IgD-negative memory B cell (primary cell): ENCODE results near the gene PALLD. TPM values are rescaled to one million over a fixed set of nuclear protein-coding genes. Genes with fewer than 3 reads are reported as not detected.

Experiments
- H3K27ac Mint-ChIP-seq, 3 donors: one replicate each; pipeline ENCODE4 v1.8.0; 2020 to 2022; ENCODE audit warnings: mild to moderate bottlenecking in 3 of 3, mixed read lengths in 3 of 3, moderate library complexity in 1 of 3
- H3K27me3 Mint-ChIP-seq: one replicate; pipeline ENCODE4 v1.8.0; 2021; ENCODE audit warnings: mixed read lengths
- H3K36me3 Mint-ChIP-seq: one replicate; pipeline ENCODE4 v1.8.0; 2020; ENCODE audit warnings: mild to moderate bottlenecking, mixed read lengths
- H3K4me1 Mint-ChIP-seq, 3 donors: one replicate each; pipeline ENCODE4 v1.8.0; 2020 to 2022; ENCODE audit warnings: mixed read lengths in 3 of 3, mild to moderate bottlenecking in 1 of 3
- H3K4me3 Mint-ChIP-seq, 4 donors: one replicate each; pipeline ENCODE4 v1.8.0; 2020 to 2022; ENCODE audit warnings: mild to moderate bottlenecking in 4 of 4, mixed read lengths in 4 of 4, moderate library complexity in 3 of 4
- H3K9me3 Mint-ChIP-seq, 3 donors: one replicate each; pipeline ENCODE4 v1.8.0; 2020 to 2021; ENCODE audit warnings: mixed read lengths in 3 of 3, mild to moderate bottlenecking in 1 of 3
- polyA plus RNA-seq: library from polyadenylated mRNA; unstranded; fragments of 300-500 nt; fragmentation: Illumina TruSeq; gene quantifications from one replicate; pipeline ENCODE4 v1.2.3, GENCODE V29; 2021

PALLD gene
- polyA plus RNA-seq, 1 donor from 2014 or later: 0.31 TPM

DNA sequence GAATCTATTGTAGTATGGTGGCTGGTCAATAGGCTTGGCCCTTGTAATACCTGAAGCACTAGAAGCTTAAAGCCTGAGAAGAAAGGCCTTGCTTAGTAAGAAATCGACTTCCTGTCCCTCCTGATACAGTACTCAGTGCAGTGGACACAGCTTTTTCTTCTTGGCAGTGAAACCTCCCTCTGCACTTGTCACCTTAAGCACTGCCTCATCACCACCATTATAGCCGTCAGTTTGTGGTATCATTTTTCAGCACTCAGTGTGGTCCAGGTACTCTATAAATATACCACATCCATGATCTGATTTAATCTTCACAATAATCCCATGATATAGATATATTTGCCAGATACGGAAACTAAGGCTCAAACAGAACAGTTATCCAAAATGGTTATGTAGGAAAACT, 75.2 kb downstream of the PALLD start:
- Mint-ChIP-seq H3K27ac (no peak overlapping the region), H3K4me1 (peaks cover 0 to 1% (median 0%) of the 10 kb centered on the region in 3 donors), H3K9me3 (peaks cover 0 to 2% (median 0%) of the 10 kb centered on the region in 3 donors), H3K27me3 (no peaks in the 10 kb centered on the region), H3K4me3 (no peak overlapping the region), H3K36me3 (no peaks in the 10 kb centered on the region)

DNA sequence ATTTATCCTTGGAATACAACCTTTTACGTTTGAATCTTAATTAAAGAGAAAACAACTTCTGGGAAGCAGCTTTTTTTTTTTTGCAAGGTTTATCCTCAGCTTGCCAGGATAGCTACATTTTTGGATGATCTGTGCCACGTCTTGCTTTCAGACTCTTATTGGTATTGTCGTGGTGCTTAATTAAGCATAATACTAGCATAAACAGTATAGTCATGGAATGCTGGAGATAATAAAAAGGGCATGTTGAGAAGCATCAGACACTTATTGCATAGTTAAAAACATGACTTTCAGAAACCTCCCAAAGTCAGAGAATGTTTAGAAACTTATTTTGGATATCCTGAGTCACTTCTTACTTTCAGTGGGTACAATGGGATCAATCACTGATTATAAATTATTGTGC, 77.0 kb downstream of the PALLD start:
- Mint-ChIP-seq H3K9me3 (peaks cover 0 to 6% (median 4%) of the 10 kb centered on the region in 3 donors), H3K36me3 (no peaks in the 10 kb centered on the region), H3K4me1 (peaks cover 0 to 1% (median 0%) of the 10 kb centered on the region in 3 donors), H3K4me3 (no peak overlapping the region), H3K27me3 (no peaks in the 10 kb centered on the region), H3K27ac (no peak overlapping the region)

DNA sequence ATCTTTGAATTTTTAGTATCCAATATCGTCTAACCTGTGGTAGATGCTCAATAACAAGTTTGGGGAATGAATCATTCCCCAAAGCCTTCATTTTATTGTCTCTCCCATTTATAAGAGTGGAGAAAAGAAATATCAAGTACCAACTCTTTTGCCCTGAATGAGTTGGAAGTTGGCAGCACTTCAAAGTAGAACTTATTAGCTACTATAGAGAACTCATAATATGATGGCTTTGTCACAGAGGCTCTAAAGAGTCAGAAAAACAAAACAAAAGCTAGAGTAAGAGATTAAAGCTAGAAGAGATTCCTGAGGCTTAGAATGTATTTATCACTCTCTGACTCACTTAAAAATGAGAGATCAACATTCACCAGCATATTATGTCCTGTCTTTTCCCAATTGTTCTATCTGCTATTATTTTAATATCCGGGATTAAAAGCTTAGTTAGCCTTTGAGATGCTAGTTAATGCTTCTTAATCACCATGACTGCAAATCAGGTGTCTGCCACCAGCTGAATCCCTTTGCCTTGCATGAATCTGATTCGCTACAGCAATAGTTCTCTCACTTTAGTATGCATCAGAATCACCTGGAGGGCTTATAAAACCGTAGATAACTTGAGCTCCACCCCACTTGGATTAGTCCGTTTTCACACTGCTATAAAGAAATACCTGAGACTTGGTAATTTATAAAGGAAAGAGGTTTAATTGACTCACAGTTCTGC, 77.9 kb downstream of the PALLD start:
- H3K9me3 Mint-ChIP-seq: peaks cover 0 to 6% (median 4%) of the 10 kb centered on the region in 3 donors
- no peak overlapping the region for H3K4me3 Mint-ChIP-seq
- no peaks in the 10 kb centered on the region for H3K36me3 Mint-ChIP-seq
- H3K4me1 Mint-ChIP-seq: peaks cover 0 to 1% (median 0%) of the 10 kb centered on the region in 3 donors
- H3K27ac Mint-ChIP-seq: no peak overlapping the region
- H3K27me3 Mint-ChIP-seq: no peaks in the 10 kb centered on the region

- no peak overlapping the region for H3K4me3 Mint-ChIP-seq
- no peaks in the 10 kb centered on the region for H3K27me3 Mint-ChIP-seq
- H3K27ac Mint-ChIP-seq: no peak overlapping the region
- peaks cover 0 to 6% (median 4%) of the 10 kb centered on the region in 3 donors for H3K9me3 Mint-ChIP-seq
- H3K36me3 Mint-ChIP-seq: no peaks in the 10 kb centered on the region
- H3K4me1 Mint-ChIP-seq: peaks cover 0 to 1% (median 0%) of the 10 kb centered on the region in 3 donors
Observed at GRCh38 chr4:168575473-168575872, 78.6 kb downstream of the PALLD start.

DNA sequence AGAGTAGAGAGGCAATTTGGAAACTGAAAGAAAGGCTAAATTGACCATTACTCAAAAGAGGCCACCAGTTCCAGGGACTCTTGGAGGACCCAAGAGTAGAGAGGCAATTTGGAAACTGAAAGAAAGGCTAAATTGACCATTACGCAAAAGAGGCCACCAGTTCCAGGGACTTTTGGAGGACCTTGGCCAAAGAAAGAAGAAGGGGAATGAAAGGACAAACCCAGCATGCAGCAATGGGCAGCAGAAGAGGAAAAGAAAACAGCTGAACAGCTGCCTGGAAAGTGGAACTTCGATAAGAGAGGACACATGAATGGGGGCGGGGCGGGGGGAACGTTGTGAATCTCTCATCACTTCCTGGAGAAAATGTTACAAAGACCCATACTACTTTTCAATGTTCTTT, 80.8 kb downstream of the PALLD start:
- H3K36me3 Mint-ChIP-seq: no peaks in the 10 kb centered on the region
- H3K27ac Mint-ChIP-seq: no peak overlapping the region
- peaks cover 0 to 1% (median 0%) of the 10 kb centered on the region in 3 donors for H3K4me1 Mint-ChIP-seq
- no peaks in the 10 kb centered on the region for H3K27me3 Mint-ChIP-seq
- H3K9me3 Mint-ChIP-seq: peaks cover 0 to 18% (median 8%) of the 10 kb centered on the region in 3 donors
- H3K4me3 Mint-ChIP-seq: no peak overlapping the region

- H3K4me1 Mint-ChIP-seq: no peaks in the 10 kb centered on the region
- H3K27me3 Mint-ChIP-seq: no peaks in the 10 kb centered on the region
- peaks cover 0 to 18% (median 10%) of the 10 kb centered on the region in 3 donors for H3K9me3 Mint-ChIP-seq
- no peaks in the 10 kb centered on the region for H3K36me3 Mint-ChIP-seq
- H3K4me3 Mint-ChIP-seq: no peak overlapping the region
- H3K27ac Mint-ChIP-seq: no peak overlapping the region
Observed at GRCh38 chr4:168580228-168580627, 83.4 kb downstream of the PALLD start.

DNA sequence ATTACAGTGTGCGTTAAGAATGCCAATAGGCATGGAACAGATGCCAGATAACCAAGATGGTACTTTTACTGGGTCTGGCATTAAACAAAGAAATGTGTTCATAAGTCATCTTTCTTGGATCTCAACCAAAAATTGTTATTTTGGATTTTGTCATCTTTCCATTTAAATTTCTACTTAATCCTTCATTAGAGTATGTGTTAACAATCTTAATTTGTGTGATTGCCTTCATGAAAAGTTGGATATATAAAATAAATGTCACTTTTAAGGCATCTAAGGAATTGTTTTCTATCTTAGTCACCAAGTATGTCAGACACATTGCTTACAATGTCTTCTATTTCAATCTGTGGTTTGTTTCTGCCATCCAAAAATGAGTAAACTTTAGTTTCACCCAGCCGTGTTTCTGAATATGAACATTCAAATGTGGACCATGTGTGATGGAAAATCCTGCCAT, 87.5 kb downstream of the PALLD start:
- Mint-ChIP-seq H3K36me3 (peaks cover 2% of the 10 kb centered on the region), H3K27ac (no peak overlapping the region), H3K4me3 (no peak overlapping the region), H3K9me3 (peaks cover 0 to 12% (median 6%) of the 10 kb centered on the region in 3 donors), H3K27me3 (peaks cover 2% of the 10 kb centered on the region), H3K4me1 (peaks cover 0 to 2% (median 0%) of the 10 kb centered on the region in 3 donors)

DNA sequence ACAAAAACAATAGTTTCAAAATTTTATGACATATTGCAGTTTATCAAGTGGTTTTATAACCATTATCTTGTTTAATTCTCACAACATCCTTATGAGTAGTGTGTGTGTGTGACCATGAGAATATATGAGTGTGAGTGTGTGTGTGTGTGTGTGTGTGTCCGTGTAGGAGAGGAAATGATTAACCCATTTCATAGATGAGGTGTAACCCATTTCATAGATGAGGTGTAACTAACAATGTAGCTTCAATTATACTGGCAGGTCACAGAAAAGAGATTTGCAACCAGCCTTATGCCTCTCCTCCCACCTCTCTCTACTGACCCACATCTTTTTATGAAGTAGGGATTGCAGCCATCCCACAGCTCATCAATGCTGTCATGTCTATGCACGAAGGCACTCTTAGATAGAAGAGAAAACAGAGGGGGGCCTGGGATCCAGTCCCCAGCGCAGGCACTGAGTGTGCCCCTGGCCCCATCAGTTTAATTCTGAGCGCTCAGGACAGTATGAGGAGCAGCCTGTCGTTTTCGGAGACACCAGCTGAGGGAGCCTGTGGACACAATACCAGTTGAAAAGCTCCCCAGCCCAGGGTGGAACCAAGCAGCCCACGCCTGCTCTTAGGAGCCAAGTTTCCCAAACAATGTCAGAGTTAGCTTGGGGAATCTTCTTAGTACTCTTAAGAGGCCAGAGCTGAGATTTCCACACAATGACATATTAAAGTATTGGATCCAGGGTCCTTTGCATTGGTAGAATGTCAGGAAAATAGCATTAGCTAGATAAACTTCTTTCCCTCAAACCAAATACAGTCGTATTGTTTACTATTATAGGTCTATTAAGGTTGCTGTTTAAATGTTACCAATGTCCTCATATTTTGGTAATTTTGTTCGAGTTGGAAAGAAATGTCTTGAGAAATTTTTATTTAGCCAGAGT, 88.6 kb downstream of the PALLD start:
- no peak overlapping the region for H3K27ac Mint-ChIP-seq
- peaks cover 0 to 12% (median 6%) of the 10 kb centered on the region in 3 donors for H3K9me3 Mint-ChIP-seq
- no peak overlapping the region for H3K4me3 Mint-ChIP-seq
- peaks cover 2% of the 10 kb centered on the region for H3K36me3 Mint-ChIP-seq
- peaks cover 4% of the 10 kb centered on the region for H3K27me3 Mint-ChIP-seq
- peaks cover 0 to 2% (median 0%) of the 10 kb centered on the region in 3 donors for H3K4me1 Mint-ChIP-seq

GRCh38 chr4:168586926-168587325, 90.1 kb downstream of the PALLD start:
- Mint-ChIP-seq H3K27me3 (peaks cover 6% of the 10 kb centered on the region), H3K4me1 (peaks cover 0 to 2% (median 0%) of the 10 kb centered on the region in 3 donors), H3K27ac (no peak overlapping the region), H3K36me3 (peaks cover 2% of the 10 kb centered on the region), H3K4me3 (no peak overlapping the region), H3K9me3 (peaks cover 0 to 6% (median 1%) of the 10 kb centered on the region in 3 donors)

- Mint-ChIP-seq H3K9me3 (peaks cover 0 to 4% (median 0%) of the 10 kb centered on the region in 3 donors), H3K27ac (no peak overlapping the region), H3K27me3 (peaks cover 6% of the 10 kb centered on the region), H3K4me3 (no peak overlapping the region), H3K4me1 (peaks cover 0 to 2% (median 0%) of the 10 kb centered on the region in 3 donors), H3K36me3 (peaks cover 2% of the 10 kb centered on the region)
Observed at GRCh38 chr4:168587411-168588125, 90.7 kb downstream of the PALLD start.

DNA sequence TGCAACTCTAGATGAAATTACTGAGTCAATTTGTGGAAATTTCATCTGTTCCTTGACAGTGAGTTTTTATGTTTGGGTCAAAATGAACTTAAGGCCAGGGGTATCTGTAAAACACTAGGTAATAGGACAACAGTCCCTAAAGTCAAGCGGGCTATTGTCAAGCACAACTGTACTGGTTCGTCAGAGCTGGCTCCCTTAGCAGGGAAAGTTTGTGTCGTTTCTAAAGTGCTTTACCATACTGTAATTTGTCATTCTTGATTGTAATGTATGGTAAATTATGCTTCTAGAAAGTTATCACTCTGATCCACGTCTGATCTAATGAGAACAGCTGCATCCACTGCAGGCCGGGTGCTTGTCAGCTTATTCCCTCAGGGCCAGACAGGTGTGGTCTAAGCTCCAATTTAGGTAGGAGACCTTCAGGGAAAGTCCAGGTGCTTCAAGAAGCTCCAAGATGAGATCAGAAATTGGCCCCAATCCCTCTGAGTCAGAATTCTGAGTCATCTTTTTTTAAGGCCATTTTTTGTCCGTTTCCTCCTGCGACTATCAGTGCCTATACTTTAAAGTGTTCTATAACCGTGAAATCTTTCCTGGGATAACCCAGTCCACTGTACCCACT, 92.2 kb downstream of the PALLD start:
- Mint-ChIP-seq H3K4me3 (no peak overlapping the region), H3K9me3 (peaks cover 0 to 2% (median 0%) of the 10 kb centered on the region in 3 donors), H3K4me1 (peaks cover 0 to 2% (median 0%) of the 10 kb centered on the region in 3 donors), H3K27me3 (peaks cover 6% of the 10 kb centered on the region), H3K27ac (no peak overlapping the region), H3K36me3 (peaks cover 2% of the 10 kb centered on the region)

DNA sequence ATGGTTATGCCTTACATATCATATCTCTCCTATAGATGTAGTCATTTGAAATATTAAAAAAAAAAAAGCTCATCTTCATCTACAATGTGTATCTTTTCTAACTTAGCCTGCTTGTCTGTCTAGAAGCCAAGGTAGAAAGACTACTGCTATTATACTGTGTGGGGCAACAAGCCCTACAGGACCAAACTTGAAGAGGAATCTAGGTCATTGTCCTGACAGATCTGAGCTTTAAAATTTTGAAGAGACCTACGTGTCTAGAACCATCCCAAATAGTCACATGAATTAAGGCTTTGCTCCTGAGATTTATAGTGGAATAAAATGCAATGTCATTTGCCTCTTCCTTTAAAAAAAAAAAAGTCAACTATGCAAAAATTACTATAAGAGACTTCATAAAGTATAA, 95.8 kb downstream of the PALLD start:
- Mint-ChIP-seq H3K4me1 (no peaks in the 10 kb centered on the region), H3K4me3 (no peak overlapping the region), H3K9me3 (peaks cover 0 to 2% (median 0%) of the 10 kb centered on the region in 3 donors), H3K27me3 (peaks cover 6% of the 10 kb centered on the region), H3K27ac (no peak overlapping the region), H3K36me3 (peaks cover 2% of the 10 kb centered on the region)

GRCh38 chr4:168593399-168593798, 96.5 kb downstream of the PALLD start:
- Mint-ChIP-seq H3K4me3 (no peak overlapping the region), H3K27me3 (peaks cover 6% of the 10 kb centered on the region), H3K4me1 (no peaks in the 10 kb centered on the region), H3K9me3 (peaks cover 0 to 2% (median 0%) of the 10 kb centered on the region in 3 donors), H3K36me3 (no peaks in the 10 kb centered on the region), H3K27ac (no peak overlapping the region)

DNA sequence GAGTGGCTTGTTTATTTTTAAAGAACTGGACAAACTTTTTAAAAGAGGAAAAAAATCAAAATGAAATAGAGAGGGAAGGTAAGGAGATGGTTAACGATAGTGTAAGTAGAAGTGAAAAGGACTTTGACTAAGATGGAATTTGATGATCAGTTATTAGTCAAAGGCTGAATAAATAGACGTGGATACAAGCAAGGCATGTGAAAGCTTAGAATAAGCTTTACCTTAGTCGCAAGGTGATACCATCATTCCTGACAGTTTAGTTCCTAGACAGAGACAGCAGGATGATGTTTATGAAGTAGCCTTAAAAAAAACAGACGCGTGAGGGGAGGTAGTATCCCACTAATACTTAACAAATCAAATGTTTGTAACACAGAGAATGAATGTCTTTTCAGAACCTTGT, 97.3 kb downstream of the PALLD start:
- H3K27ac Mint-ChIP-seq: no peak overlapping the region
- H3K4me1 Mint-ChIP-seq: no peaks in the 10 kb centered on the region
- no peaks in the 10 kb centered on the region for H3K36me3 Mint-ChIP-seq
- peaks cover 0 to 2% (median 0%) of the 10 kb centered on the region in 3 donors for H3K9me3 Mint-ChIP-seq
- H3K4me3 Mint-ChIP-seq: no peak overlapping the region
- H3K27me3 Mint-ChIP-seq: peaks cover 5% of the 10 kb centered on the region
